ENCODE data around the gene SYAP1. TPM values are rescaled to one million over a fixed set of nuclear protein-coding genes. Genes with fewer than 3 reads are reported as not detected.
A peak's percentile ranks its signal among the peaks of the same experiment; 100 is the strongest.
"Not testable (repeated sequence)": the region's sequence is repeated elsewhere in the genome, so short reads cannot be mapped to it uniquely, and the experiment has no call there.

The SYAP1 gene
- total and polyA plus RNA-seq, 7 donors = 10.9 to 29.4 (median 14.9) TPM

DNA sequence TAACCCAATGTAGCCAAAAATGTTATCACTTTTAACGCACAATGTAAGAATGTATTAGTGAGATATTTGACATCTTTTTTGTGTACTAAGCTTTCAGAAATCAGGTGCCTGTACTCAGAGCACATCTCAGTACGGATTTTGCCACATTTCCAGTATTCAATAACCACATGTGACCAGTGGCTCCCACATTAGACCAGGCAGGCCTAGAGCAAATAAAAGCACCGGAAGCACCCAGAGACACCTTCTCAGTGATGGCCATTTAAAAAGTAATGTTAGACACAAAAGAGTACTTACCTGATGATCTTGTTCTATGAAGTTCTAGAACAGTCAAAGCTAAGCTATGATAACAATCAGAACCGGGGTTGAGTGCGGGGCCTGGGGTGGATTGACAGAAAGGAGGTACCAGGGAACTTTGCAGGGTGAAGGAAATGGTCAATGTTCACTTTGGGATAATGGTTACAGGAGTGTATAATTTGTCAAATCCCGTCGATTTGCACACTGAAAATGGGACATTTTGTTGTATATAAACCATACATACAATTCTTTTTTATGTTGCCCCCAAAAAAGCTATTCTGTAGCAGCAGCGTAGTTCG is 8.1 kb upstream of the SYAP1 start:
- H3K4me3 ChIP-seq = peak overlapping the region; percentile 87
- DNase-seq (no peak), ATAC-seq (no peak)
- intact Hi-C loops (cut with DNase I) = loop anchor here in 1 of 2 donors (10.0 kb wide), 1 partner anchor 857 kb away; the partner anchor contains the start of gene AP1S2
- TF ChIP-seq, protein P1, sequence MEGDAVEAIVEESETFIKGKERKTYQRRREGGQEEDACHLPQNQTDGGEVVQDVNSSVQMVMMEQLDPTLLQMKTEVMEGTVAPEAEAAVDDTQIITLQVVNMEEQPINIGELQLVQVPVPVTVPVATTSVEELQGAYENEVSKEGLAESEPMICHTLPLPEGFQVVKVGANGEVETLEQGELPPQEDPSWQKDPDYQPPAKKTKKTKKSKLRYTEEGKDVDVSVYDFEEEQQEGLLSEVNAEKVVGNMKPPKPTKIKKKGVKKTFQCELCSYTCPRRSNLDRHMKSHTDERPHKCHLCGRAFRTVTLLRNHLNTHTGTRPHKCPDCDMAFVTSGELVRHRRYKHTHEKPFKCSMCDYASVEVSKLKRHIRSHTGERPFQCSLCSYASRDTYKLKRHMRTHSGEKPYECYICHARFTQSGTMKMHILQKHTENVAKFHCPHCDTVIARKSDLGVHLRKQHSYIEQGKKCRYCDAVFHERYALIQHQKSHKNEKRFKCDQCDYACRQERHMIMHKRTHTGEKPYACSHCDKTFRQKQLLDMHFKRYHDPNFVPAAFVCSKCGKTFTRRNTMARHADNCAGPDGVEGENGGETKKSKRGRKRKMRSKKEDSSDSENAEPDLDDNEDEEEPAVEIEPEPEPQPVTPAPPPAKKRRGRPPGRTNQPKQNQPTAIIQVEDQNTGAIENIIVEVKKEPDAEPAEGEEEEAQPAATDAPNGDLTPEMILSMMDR (IDR thresholded peaks at IDR 0.05) = no peak
- H3K4me1 ChIP-seq = no peaks in the 10 kb centered on the region
- H3K9me3 ChIP-seq = no peaks in the 10 kb centered on the region
- H3K36me3 ChIP-seq (ENCODE audit: insufficient read depth in 1 of 2, low read depth in 1 of 2) = peaks cover 0 to 9% of the 10 kb centered on the region in 2 donors
- 39 to 57% (median 49%) methylated on average over 9 of the region's 9 CpGs for WGBS, 3 donors
- H3K27ac ChIP-seq = peak overlapping the region; percentile 80
- peaks cover 0 to 46% (median 0%) of the 10 kb centered on the region in 3 donors for H3K27me3 ChIP-seq (ENCODE audit: insufficient read depth in 3 of 3, low read length in 2 of 3)

DNA sequence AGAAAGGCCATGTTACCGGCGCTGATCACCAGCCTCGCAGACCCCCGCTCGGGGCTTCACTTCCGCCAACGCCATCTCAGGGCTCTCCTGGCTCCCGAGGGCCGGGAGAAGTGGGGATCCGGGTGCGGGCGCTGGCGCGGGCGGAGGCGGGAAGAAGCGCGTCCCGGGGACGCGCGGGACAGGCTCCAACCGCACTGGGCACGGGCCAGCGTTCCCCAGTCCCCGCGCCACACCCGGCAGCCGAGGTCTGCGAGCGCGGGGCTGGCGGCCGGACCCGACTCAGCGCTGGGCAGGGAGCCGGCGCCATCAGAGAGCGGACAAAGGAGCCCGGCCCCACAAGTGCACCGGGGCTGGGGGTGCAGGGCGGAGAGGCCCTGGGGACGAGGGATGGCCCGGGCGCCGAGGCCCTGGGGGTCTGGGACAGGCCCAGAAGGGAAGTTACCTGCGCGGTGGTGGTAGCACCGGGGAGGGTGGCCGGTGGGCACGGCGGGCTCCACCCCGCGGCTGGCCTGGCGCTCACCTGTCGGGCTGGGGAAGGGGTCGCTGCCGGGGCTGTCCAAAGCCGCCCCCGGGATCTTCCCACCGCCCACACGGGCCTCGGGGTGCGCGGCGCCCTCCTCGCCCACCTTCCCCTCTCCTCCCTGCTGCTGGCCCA is 7.4 kb upstream of the SYAP1 start:
- H3K9me3 ChIP-seq = no peaks in the 10 kb centered on the region
- intact Hi-C loops (cut with DNase I) = loop anchor here in 1 of 2 donors (10.0 kb wide), 1 partner anchor 857 kb away; the partner anchor contains the start of gene AP1S2
- ATAC-seq (peak; percentile 57 to 81 (median 68)), DNase-seq (peak; percentile 16 to 54)
- H3K4me3 ChIP-seq = peak overlapping the region; percentile 87
- no peaks in the 10 kb centered on the region for H3K4me1 ChIP-seq
- TF ChIP-seq, protein P1 (IDR thresholded peaks at IDR 0.05) = no peak
- 0 to 2% (median 1%) methylated on average over 1 to 65 of the region's 67 CpGs for WGBS, 3 donors
- peaks cover 0 to 46% (median 0%) of the 10 kb centered on the region in 3 donors for H3K27me3 ChIP-seq (ENCODE audit: insufficient read depth in 3 of 3, low read length in 2 of 3)
- H3K27ac ChIP-seq = peak overlapping the region; percentile 80
- peaks cover 0 to 9% of the 10 kb centered on the region in 2 donors for H3K36me3 ChIP-seq (ENCODE audit: insufficient read depth in 1 of 2, low read depth in 1 of 2)

DNA sequence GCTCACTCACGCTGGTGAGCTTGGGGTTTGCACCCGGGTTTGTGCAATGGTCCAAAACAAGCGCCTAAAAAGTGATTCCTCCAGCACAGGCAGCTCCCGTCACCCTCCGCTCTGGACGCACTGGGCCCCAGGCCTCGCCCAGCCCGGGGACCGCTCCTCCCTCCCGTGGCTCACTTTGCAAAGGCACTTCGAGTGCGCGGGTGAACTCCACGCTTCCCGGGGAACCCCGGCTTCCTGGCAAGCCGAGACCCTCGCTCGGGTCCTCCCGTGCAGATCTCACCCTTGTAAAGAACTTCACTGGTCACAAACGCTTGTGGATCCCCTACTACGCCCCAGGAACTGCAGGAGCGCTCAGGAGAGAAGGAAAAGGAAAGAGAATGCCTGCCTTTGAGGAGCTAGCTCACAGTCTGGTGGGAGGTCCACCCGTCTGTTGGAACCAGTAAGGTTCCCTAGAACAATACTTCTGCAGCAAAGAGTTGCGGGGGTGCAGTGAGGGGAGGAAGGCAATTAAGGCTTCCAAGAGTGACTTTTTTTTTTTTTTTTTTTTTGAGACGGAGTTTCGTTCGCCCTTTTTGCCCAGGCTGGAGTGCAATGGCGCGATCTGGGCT is 6.8 kb upstream of the SYAP1 start, which contains the start of gene CTPS2:
CTPS2 (minus strand) TSS at position 122 of the 608 bp plus-strand sequence. CDS start 9,767 bp downstream, outside the sequence.
- H3K27ac ChIP-seq = peak within 1 kb of the TSS; percentile 80
- peaks cover 0 to 3% of the 10 kb centered on the region in 2 donors for H3K36me3 ChIP-seq (ENCODE audit: insufficient read depth in 1 of 2, low read depth in 1 of 2)
- DNase-seq (peak; percentile 65 to 77), ATAC-seq (peak; percentile 84 to 92 (median 89))
- H3K4me1 ChIP-seq = no peaks in the 10 kb centered on the region
- H3K9me3 ChIP-seq = no peaks in the 10 kb centered on the region
- H3K4me3 ChIP-seq = peak within 1 kb of the TSS; percentile 87
- peaks cover 0 to 46% (median 0%) of the 10 kb centered on the region in 3 donors for H3K27me3 ChIP-seq (ENCODE audit: insufficient read depth in 3 of 3, low read length in 2 of 3)
- intact Hi-C loops (cut with DNase I) = loop anchor here in 1 of 2 donors (10.0 kb wide), 1 partner anchor 858 kb away; the partner anchor contains the start of gene AP1S2
- TF ChIP-seq, protein P1 (IDR thresholded peaks at IDR 0.05) = no peak
- whole genome bisulfite sequencing, 3 donors = 5 to 7% (median 5%) methylated on average over 13 to 30 of the region's 30 CpGs

DNA sequence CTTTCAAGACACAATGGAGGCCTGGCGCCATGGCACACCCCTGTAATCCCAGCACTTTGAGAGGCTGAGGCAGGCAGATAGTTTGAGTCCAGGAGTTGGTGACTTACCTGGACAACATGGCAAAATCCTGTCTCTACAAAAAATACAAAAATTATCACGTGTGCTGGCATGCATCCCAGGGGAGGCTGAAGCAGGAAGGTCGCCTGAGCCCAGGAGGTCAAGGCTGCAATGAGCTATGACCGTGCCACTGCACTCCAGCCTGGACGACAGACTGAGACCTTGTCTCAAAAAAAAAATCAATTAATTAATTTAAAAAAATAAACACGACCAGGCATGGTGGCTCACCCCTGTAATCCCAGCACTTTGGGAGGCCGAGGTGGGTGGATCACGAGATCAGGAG is 4.9 kb upstream of the SYAP1 start:
- DNase-seq (no peak), ATAC-seq (no peak)
- TF ChIP-seq, protein P1 (IDR thresholded peaks at IDR 0.05) = no peak
- Histone ChIP-seq H3K9me3 (no peaks in the 10 kb centered on the region), H3K4me1 (no peaks in the 10 kb centered on the region), H3K4me3 (no peak overlapping the region), H3K27ac (no peak overlapping the region), H3K27me3 (ENCODE audit: insufficient read depth in 3 of 3, low read length in 2 of 3) (peaks cover 0 to 39% (median 0%) of the 10 kb centered on the region in 3 donors), H3K36me3 (ENCODE audit: insufficient read depth in 1 of 2, low read depth in 1 of 2) (no peaks in the 10 kb centered on the region)
- intact Hi-C loops (cut with DNase I) = loop anchor here in 1 of 2 donors (10.0 kb wide), 1 partner anchor 860 kb away; the partner anchor contains the start of gene AP1S2
- 82 to 91% (median 89%) methylated on average over 8 of the region's 8 CpGs for WGBS, 3 donors

GRCh38 chrX:16715638-16716037 is 3.8 kb upstream of the SYAP1 start:
- intact Hi-C loops (cut with DNase I) = loop anchor here in 1 of 2 donors (10.0 kb wide), 1 partner anchor 861 kb away; the partner anchor contains the start of gene AP1S2
- H3K4me1 ChIP-seq; ATAC-seq; DNase-seq; H3K9me3 ChIP-seq; H3K27ac ChIP-seq; H3K4me3 ChIP-seq; H3K36me3 ChIP-seq (ENCODE audit: insufficient read depth in 1 of 2, low read depth in 1 of 2): not testable (repeated sequence)
- 86 to 94% (median 89%) methylated on average over 1 to 3 of the region's 6 CpGs for WGBS, 3 donors
- peaks cover 0 to 30% (median 0%) of the 10 kb centered on the region in 3 donors for H3K27me3 ChIP-seq (ENCODE audit: insufficient read depth in 3 of 3, low read length in 2 of 3)

GRCh38 chrX:16716451-16716850 is 3.0 kb upstream of the SYAP1 start:
- not testable (repeated sequence) for H3K36me3 ChIP-seq (ENCODE audit: insufficient read depth in 1 of 2, low read depth in 1 of 2); ATAC-seq; DNase-seq; H3K9me3 ChIP-seq; H3K27ac ChIP-seq; H3K4me1 ChIP-seq; H3K4me3 ChIP-seq
- WGBS, 3 donors = 86 to 93% (median 92%) methylated on average over 5 to 6 of the region's 6 CpGs
- intact Hi-C loops (cut with DNase I) = loop anchor here in 1 of 2 donors (10.0 kb wide), 1 partner anchor 862 kb away; the partner anchor contains the start of gene AP1S2
- H3K27me3 ChIP-seq (ENCODE audit: insufficient read depth in 3 of 3, low read length in 2 of 3) = peaks cover 0 to 24% (median 0%) of the 10 kb centered on the region in 3 donors

All from psoas muscle (tissue), 8 donors.